NCI-H146 treated with DMSO at 0.1 percent for 48 hours (cell line): ENCODE data around the gene DUSP11.
"Not testable (repeated sequence)": the region's sequence is repeated elsewhere in the genome, so short reads cannot be mapped to it uniquely, and the experiment has no call there.

Source experiments
- DNase-seq: peaks from one replicate; lab custom pipeline; 2025; ENCODE audit not compliant: unreplicated experiment; lab: John Stamatoyannopoulos, UW

Gene DUSP11

DNA sequence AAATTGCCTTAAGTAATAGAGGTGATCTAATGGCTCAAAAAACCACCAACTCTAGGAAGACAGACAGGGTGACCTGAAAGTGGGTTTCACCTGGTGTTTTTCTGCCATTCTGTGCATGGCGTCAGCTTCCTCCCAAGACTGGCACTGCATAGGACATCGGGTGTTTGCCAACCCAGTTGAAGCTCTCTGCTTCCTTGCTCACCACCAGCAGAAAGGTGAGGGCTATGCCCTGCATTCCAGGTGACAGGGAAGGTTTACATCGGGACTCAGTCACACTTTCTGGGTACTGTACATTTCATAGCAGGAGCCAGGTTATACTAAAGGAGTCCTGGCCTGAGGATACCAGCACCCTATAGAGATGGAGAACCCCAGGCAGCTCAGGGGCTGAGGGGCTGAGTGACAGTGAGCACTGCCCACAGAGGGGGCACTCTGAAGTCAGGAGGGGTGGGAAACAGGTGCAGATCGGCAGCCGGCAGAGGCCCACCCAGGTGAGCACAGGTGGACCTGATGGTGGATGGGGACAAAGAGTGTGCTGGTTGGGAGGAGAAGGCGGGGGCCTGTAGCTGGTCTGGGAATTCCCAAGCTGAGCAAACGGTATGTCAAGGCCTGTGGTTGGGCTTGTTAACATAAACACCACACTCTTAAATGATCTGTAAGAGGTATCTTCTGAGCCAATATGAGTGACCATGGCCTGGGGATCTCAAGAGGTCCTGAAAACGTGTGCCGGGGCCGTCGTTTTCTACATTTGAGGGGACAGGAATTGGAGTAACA is 60.9 kb downstream of the DUSP11 start:
- no peak for DNase-seq

DNA sequence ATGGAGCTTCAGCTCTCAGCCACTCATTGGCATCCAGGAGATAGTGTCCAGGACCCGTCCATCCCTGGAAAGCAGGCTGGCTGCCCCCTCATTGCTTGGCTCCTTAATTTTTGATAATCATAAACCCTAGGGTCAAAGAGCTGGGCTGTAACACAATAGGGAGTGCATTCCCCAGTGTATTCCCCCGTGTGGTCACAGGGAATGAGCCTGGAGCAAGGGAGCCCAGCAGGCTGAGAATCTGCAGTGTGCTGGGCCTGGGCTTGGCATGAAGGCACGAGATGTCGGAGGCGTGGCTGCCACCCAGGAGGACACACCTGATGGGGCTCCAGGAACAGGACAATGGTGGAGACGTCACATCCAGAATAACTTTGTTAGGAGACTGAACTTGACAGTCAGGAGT is 61.5 kb downstream of the DUSP11 start:
- no peak for DNase-seq

DNA sequence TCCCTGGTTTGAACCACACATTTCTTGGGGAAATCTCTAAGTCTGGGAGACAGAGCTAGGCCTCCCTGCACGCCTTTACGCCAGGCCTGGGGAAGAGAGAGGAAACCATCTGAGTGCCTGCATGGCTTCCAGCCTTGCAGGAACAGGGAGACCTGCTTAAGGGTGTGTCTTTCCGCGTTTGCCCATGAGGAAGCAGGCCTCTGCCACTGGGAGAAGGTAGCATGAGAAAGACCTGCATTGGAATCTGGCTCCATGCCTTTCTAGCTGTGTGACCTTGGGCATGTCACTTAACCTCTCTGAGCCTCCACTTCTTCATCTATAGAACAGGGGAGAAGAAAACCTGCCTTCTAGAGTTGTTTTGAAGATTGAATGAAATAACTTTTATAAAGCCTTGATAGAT is 62.2 kb downstream of the DUSP11 start:
- DNase-seq: not testable (repeated sequence)

DNA sequence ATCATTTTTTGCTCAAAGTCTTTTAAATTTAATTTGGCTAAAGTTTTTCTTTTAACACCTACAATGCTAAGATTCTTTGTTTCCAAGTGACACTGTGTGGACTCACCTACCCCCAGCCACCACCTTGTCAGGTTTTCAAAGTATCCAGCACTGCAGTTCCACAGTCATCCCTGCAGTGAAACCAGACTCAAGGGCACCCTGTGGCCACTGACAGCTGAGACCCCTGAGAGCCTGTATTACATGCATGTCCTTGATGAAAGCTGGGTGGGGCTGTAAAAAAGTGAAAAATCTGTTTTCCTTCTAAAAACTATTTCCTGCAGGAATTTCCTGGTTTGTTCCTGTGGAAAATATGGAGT is 62.7 kb downstream of the DUSP11 start:
- DNase-seq: no peak

DNA sequence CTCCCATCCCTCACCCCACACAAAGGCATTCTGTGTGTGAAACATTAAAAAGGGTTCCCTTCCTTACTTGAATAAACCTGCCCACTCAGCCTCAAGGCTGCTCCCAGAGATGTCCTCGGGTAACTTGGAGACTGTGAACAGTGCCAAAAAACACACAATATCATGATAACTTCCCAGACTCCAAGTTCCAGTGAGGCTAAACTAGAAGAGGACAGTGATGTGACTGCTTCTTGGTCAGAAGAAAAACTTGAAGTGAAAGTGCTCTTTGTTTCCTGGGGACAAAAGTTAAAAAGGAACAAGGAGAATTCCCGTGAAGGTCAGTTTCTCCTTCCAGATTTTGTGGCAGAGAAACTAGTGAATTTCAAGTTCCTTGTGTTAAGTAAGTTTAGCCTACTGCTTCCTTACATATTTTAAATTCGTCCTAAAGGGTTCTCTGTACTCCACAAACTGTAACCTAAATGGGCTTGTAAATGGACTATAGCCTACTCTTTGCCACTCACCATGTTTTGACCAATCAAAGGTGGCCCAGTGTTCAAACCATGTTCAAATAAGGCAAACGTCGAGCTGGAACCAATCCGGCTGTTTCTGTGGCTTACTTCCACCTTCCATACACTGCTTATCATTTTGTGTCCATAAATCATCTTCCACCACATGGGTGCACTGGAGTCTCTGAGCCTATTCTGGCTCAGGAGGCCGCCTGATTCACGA is 63.2 kb downstream of the DUSP11 start:
- DNase-seq: no peak

DNA sequence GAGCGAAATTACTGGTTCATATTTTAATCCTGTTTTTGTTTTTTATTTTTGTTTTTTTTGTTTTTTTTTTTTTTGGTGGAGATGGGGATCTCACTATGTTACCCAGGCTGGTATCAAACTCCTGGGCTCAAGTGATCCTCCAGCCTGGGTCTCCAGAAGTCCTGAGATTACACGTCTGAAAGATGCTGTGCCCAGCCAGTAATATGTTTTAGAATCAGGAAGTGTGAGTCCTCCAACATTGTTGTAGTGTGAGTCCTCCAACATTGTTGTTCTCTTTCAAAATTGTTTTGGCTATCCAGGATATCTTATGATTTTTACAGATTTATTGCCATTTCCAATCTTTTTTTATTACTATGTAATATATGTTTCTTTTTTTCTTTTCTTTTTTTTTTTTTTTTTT is 65.8 kb downstream of the DUSP11 start:
- DNase-seq: no peak
